Measurements from ENCODE around the gene WAC. TPM values are rescaled to one million over a fixed set of nuclear protein-coding genes. Genes with fewer than 3 reads are reported as not detected.

WAC gene
- total and polyA plus RNA-seq, 12 donors: 23.6 to 143 (median 104) TPM

DNA sequence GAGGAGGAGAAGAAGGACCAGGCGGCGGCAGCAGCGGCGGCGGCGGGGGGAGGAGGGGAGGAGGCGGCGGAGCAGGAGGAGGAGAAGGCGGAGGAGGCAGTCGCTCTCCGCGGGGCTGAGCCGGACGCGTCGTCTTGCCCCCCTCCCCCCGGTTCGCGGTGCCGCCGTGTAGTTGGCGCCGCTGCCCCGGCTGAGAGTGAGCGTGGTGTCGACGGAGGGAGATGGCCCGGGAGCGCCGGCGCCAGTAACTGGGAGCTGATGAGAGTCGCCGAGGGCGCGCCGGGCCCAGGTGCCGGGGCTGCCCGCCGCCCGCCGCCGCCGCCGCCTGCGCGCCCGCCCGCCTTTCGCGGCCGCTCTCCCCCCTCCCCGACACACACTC is 257 bp downstream of the WAC start:
- Histone ChIP-seq H3K4me3 (peak overlapping the region in 3 of 4 donors; percentile 84 to 100 (median 98)), H3K9me3 (replicated peaks in 1 of 3) (no peaks in the 10 kb centered on the region), H3K4me1 (replicated peaks in 1 of 2) (peaks cover 5 to 44% of the 10 kb centered on the region in 2 donors), H3K36me3 (replicated peaks in 1 of 2) (peaks cover 0 to 29% of the 10 kb centered on the region in 2 donors), H3K27ac (peak overlapping the region; percentile 90 to 99 (median 98)), H3K27me3 (no peaks in the 10 kb centered on the region)
- intact Hi-C loops (cut with DNase I): loop anchor here in 1 of 2 donors (10.0 kb wide), 1 partner anchor 72 kb away; no protein-coding TSS in a partner anchor
- TF ChIP-seq CTCF (IDR thresholded peaks at IDR 0.05) (no peak), POLR2A (IDR thresholded peaks at IDR 0.05) (no peak)
- DNase-seq: no peak
- 1% methylated on average over 19 to 51 of the region's 52 CpGs; no CpG with 5 or more reads in 1 of the 4 donors for WGBS, 4 donors

DNA sequence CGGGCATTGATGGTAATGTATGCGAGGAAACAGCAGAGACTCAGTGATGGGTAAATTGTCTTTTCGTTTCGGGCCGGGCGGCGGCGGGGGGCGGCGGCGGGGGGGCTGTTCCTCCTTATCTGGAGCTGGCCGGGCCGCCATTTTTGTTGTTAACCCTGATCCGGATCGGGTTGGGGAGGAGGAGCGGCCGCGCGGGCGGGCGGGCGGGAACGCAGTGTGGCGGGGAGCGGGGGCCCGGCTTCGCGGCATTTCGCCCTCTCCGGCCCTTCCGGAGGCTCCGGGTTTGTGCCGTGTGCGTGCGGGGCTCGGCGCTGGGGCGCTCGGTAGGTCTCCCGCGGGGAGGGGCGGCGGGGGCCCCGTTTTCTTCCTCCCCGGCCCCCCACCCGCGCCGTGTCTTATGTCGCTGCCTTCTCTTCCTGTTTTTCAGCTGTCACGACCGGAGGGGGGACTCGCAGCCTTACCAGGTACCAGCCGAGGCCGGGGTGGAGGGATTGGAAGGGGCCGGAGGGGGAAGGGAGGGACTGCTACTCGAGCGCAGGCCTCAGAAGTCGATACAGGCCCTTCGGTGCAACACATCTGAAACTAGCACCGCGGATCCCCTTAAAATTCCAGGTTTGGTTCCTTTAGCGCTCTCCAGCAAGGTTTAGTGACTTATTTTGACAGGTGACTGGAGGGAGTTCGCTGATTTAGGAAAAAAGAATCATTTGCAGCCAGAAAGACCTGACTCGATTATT is 820 bp downstream of the WAC start:
- Histone ChIP-seq H3K4me1 (replicated peaks in 1 of 2) (peaks cover 5 to 44% of the 10 kb centered on the region in 2 donors), H3K27ac (peak overlapping the region in 4 of 5 donors; percentile 90 to 98 (median 96)), H3K9me3 (replicated peaks in 1 of 3) (no peaks in the 10 kb centered on the region), H3K27me3 (no peaks in the 10 kb centered on the region), H3K4me3 (peak overlapping the region; percentile 46 to 100 (median 74)), H3K36me3 (replicated peaks in 1 of 2) (peaks cover 0 to 34% of the 10 kb centered on the region in 2 donors)
- DNase-seq: peak; percentile 69 to 83 (median 74)
- 0 to 1% (median 0%) methylated on average over 8 to 64 of the region's 64 CpGs for WGBS, 4 donors
- intact Hi-C loops (cut with DNase I): loop anchor here in 1 of 2 donors (10.0 kb wide), 1 partner anchor 71 kb away; no protein-coding TSS in a partner anchor
- no peak for TF ChIP-seq CTCF (IDR thresholded peaks at IDR 0.05)
- TF ChIP-seq POLR2A (IDR thresholded peaks at IDR 0.05): no peak

- Histone ChIP-seq H3K9me3 (replicated peaks in 1 of 3) (no peaks in the 10 kb centered on the region), H3K4me3 (no peak overlapping the region), H3K27ac (no peak overlapping the region), H3K36me3 (replicated peaks in 1 of 2) (peaks cover 0 to 55% of the 10 kb centered on the region in 2 donors), H3K4me1 (replicated peaks in 1 of 2) (peaks cover 5 to 51% of the 10 kb centered on the region in 2 donors), H3K27me3 (no peaks in the 10 kb centered on the region)
- no peak for DNase-seq
- intact Hi-C loops (cut with DNase I): loop anchor here in 1 of 2 donors (10.0 kb wide), 1 partner anchor 69 kb away; no protein-coding TSS in a partner anchor
- no peak for TF ChIP-seq POLR2A (IDR thresholded peaks at IDR 0.05)
- no peak for TF ChIP-seq CTCF (IDR thresholded peaks at IDR 0.05)
- WGBS, 4 donors: 89 to 98% (median 92%) methylated on average over 6 of the region's 6 CpGs
These were observed 2.9 kb downstream of the WAC start for GRCh38 chr10:28535846-28536245.

DNA sequence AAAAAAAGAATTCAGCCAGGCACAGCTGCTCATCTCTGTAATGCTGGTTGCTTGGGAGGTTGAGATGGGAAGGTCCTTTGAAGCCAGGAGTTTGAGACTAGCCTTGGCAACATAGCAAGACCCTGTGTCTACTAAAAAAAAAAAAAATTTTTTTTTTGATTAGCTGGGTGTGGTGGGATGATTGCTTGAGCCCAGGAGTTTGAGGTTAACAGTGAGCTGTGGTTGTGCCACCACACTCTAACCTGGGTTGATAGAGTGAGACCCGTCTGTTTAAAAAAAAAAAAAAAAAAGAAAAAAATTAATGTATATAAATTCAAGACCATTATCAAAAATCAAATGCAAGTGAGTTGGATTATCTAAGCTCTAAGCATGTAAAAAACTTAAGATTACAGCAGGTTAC is 5.7 kb downstream of the WAC start:
- H3K27ac ChIP-seq: no peak overlapping the region
- H3K36me3 ChIP-seq (replicated peaks in 1 of 2): peaks cover 0 to 70% of the 10 kb centered on the region in 2 donors
- no peak for TF ChIP-seq CTCF (IDR thresholded peaks at IDR 0.05)
- no peak for TF ChIP-seq POLR2A (IDR thresholded peaks at IDR 0.05)
- WGBS, 4 donors: 70 to 83% (median 74%) methylated on average over 1 of the region's 1 CpG
- no peaks in the 10 kb centered on the region for H3K27me3 ChIP-seq
- no peak overlapping the region for H3K4me3 ChIP-seq
- no peaks in the 10 kb centered on the region for H3K9me3 ChIP-seq (replicated peaks in 1 of 3)
- peaks cover 5 to 58% of the 10 kb centered on the region in 2 donors for H3K4me1 ChIP-seq (replicated peaks in 1 of 2)
- DNase-seq: no peak
- intact Hi-C loops (cut with DNase I): loop anchor here in 1 of 2 donors (10.0 kb wide), 1 partner anchor 66 kb away; no protein-coding TSS in a partner anchor
